Adrenal gland (tissue), 5 donors: ENCODE data around the gene COASY.

Experiments
- CTCF ChIP-seq, 6 experiments: fragments of 450-650 bp in 4 of 6; fragments of 200-600 bp in 2 of 6; sonication (generic) in 1 of 6; IDR thresholded peaks; 1 replicate in 5 of 6; 2 replicates in 1 of 6; pipeline versions ENCODE4 v1.5.1 to v1.8.0; 2016 to 2021; ENCODE audit warnings: antibody characterized with exemption in 6 of 6, mild to moderate bottlenecking in 2 of 6, moderate library complexity in 1 of 6
- POLR2A ChIP-seq, 2 donors: fragments of 450-650 bp; IDR thresholded peaks; one replicate each; pipeline ENCODE4 v1.6.1; 2017; ENCODE audit warnings: antibody characterized with exemption in 2 of 2, mild to moderate bottlenecking in 2 of 2, moderate library complexity in 1 of 2
- donor health status: DM: no; HTN: no; CAD: no.

- TF ChIP-seq CTCF (IDR thresholded peaks at IDR 0.05) = no peak
- TF ChIP-seq POLR2A (IDR thresholded peaks at IDR 0.05) = no peak
These were observed 18.5 kb upstream of the COASY start for GRCh38 chr17:42543190-42544079.
